GM18907 (cell line): ENCODE data around the gene FICD.

Source experiments
- ATAC-seq: cut with Tn5 transposase; IDR thresholded peaks from one replicate; pipeline ENCODE4 v1.9.1; 2021; ENCODE audit warnings: mild to moderate bottlenecking, moderate library complexity; ENCODE audit not compliant: unreplicated experiment

Gene FICD

DNA sequence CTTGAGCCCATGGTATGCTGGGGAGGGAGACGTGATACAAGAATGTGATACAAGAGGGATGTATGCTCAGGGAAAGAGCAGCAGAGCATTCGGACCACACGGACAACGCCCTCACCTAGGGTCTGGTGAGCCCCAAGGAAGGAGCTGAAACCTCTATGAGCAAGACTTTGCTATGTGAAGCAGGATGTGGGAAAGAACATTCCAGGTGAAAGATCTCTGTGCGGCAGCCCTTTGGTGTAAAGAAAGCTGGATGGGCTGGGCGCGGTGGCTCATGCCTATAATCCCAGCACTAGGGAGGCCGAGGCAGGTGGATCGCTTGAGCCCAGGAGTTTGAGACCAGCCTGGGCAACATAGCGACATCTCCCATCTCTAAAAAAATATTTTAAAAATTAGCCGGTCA is 16.9 kb upstream of the FICD start:
- no peak for ATAC-seq

DNA sequence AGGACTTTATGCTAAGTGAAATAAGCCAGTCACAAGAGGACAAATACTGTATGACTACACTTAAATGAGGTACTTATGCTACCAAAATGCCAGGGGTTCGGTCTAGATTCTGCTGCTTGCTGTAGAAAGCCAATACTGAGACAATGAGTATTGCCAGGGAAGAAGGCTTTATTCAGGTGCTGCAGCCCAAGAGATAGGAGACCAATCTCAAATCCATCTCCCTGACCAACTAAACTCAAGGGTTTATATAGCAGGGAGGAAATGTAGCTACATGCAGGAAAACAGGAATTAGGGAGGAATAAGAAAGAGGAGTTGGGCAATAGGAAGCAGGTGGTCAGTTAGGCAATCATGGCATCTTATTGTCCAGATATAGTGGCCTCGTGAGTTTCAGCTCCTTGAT is 12.2 kb upstream of the FICD start:
- ATAC-seq: no peak

DNA sequence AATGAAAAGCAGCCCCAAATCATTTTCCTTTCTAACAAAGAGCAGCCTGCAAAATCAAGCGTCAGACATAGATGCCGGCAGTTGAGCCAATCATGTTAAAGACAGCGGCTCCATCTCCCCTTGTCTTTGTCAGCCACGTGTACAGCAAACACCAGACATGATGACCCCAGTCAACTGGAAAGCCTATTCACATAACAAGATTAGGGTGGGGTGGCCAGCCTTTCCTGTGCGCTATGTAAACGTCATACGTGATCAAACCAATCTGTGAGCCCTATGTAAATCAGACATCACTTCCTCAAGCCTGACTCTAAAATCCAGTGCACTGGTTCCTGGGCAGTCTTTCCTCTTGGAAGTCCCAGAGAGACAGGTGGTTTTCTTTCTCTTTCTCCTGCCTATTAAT is 9.9 kb upstream of the FICD start:
- ATAC-seq: no peak

- ATAC-seq: no peak
Observed at GRCh38 chr12:108507971-108508642, 7.0 kb upstream of the FICD start.

GRCh38 chr12:108509806-108510205 is 5.3 kb upstream of the FICD start:
- ATAC-seq: no peak

GRCh38 chr12:108510836-108511235 is 4.2 kb upstream of the FICD start:
- no peak for ATAC-seq

- ATAC-seq: no peak
Observed at GRCh38 chr12:108511633-108512540, 3.2 kb upstream of the FICD start.

DNA sequence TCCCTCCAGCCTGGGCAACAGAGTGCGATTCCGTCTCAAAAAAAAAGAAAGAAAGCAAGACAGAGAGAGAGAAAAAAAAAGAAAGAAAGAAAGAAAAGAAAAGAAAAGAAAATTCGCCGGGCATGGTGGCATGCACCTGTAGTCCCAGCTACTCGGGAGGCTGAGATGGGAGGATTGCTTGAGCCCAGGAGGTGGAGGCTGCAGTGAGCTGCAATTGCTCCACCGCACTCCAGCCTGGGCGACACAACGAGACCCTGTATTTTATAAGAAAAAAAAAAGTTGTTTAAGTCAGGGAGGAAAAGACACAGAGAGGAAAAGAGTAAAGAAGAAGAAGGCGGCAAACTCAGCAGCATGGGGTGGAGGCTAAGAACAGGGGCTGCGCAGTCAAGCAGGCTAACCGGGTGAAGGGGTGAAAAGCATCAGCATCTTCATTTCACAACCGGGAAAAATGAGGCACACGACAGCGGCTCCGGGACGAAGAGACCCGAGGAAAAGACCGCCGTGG is 557 bp upstream of the FICD start:
- ATAC-seq: no peak

DNA sequence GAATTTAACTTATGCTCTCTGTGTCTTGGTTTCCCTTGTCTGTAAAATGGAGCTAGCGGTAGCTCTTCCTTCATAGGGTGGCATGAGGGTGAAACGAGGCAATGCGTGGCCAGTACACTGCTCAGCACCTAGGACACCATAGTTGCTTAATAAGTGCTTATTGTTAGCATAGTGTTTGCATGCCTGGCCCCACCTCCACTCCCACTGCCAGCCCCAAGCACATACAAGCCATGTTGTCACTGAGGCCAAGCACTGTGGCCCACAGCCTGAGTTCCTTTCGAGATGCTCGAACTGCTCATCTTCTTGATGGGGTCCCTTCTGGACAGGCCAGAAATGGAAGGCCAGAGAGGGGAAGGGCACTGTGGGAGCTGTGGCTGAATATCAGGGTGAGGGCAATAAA is 839 bp downstream of the FICD start:
- no peak for ATAC-seq

GRCh38 chr12:108516511-108517275 is 1.6 kb downstream of the FICD start:
- ATAC-seq: no peak

GRCh38 chr12:108517288-108518100 is 2.4 kb downstream of the FICD start:
- no peak for ATAC-seq

DNA sequence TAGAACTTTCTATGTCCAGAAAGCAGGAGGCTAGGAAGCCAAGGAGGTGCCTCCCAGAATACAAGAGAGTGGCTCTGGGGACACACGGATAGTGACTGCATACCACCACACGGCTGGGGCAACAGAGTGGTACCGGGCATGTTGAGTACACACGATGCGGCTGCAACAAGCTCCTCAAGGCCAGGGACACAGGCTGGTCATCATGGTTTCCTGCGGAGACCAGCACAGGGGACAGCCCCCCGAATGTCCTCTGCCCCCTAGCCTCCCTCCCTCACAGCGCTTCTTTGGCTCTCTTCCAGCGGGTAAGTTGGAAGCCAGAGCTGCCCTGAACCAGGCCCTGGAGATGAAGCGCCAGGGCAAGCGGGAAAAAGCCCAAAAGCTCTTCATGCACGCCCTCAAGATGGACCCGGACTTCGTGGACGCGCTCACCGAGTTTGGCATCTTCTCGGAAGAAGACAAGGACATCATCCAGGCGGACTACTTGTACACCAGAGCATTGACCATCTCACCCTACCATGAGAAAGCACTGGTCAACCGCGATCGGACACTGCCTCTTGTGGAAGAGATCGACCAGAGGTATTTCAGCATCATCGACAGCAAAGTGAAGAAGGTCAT is 3.1 kb downstream of the FICD start:
- no peak for ATAC-seq

DNA sequence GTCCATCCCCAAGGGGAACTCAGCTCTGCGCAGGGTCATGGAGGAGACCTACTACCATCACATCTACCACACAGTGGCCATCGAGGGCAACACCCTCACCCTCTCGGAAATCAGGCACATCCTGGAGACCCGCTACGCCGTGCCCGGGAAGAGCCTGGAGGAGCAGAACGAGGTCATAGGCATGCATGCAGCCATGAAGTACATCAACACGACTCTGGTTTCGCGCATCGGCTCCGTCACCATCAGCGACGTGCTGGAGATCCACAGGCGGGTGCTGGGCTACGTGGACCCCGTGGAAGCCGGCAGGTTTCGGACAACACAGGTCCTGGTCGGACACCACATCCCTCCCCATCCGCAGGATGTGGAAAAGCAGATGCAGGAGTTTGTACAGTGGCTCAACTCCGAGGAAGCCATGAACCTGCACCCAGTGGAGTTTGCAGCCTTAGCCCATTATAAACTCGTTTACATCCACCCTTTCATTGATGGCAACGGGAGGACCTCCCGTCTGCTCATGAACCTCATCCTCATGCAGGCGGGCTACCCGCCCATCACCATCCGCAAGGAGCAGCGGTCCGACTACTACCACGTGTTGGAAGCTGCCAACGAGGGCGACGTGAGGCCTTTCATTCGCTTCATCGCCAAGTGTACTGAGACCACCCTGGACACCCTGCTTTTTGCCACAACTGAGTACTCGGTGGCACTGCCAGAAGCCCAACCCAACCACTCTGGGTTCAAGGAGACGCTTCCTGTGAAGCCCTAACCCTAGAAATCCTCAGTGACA is 3.8 kb downstream of the FICD start:
- no peak for ATAC-seq

DNA sequence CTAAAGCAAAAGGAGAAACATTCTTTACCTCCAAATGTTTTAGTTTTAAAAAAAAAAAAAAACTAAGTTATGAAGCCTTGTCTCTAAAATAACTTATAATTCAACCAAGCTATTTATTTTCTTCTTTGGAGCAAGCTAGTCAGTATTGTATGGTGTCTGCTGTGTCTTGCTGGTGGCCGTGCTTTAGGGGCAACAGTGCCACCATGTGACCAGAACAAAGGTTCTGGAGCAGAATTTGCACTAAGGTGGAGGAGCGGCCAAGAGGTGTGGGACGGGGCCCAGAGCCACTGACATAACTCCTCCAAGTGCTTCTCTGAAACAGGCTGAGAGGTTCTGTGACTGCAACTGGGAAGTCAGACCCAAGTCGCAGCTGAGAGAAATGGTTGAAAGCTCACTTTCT is 4.5 kb downstream of the FICD start:
- no peak for ATAC-seq

- ATAC-seq: no peak
Observed at GRCh38 chr12:108523365-108523764, 8.3 kb downstream of the FICD start.

DNA sequence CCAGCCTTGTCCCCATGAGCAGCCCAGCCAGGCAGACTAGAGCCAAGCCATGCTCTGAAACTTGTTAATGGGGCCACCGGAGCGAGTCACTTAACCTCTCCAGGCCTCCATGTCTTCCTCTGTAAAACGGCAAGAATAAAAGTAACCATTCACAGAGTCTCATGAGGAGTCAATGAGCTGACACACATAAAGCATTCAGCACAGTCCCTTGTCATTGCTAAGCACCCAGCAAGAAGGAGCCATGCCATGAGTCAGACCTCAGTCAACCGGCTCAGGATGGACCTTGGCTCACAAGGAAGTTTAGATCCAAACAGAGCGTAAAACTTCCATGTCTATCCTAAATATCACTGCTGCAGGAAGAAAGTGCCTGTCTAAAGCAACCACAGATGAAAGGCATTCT is 10.6 kb downstream of the FICD start:
- ATAC-seq: no peak

DNA sequence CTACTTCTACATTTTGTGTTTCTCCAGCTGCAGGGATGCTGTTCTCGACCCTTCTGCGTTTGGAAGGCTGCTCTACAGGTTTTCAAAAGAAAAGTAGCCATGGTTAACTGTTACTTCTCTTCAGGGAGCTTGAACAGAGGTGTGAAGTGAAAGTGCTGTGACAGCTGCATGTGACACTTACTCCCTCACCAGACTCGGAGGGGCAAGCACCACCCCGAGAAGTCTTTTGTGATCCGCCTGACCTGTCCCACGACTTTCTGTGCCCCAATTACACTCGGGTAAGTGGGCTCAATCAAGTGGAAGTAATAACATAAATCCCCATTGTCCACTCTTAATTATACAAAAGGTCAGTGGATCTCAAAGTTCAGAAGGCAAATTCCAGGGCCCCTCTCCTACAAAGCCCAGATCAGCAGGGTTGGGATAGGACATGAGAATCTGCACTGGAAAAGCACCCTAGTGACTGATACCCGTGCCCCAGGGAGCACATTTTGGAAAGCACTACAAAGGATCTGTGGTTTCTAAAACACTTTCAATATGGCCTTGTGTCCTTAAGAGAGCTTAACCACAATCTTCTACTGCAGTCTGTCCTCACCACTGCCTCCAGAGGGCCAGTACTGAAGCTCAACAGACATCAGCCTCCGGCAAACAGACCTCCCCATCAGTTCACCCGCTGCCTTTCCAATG is 11.5 kb downstream of the FICD start:
- no peak for ATAC-seq

DNA sequence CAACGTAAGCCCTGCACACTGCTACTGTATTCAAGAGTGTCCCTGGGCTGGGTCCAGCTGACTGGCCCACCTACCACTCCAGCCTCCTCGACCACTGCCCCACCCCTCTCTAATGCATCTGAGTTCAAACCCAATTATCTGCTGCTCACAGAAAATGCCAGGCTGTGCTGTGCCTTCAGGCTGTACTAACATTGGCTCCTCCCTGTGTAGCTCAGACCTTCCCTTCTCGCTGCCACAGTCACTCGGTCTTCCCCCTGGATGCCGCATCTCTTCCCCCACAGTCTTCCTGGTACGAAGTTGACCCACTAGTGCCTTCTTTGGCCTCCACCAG is 12.1 kb downstream of the FICD start:
- no peak for ATAC-seq

DNA sequence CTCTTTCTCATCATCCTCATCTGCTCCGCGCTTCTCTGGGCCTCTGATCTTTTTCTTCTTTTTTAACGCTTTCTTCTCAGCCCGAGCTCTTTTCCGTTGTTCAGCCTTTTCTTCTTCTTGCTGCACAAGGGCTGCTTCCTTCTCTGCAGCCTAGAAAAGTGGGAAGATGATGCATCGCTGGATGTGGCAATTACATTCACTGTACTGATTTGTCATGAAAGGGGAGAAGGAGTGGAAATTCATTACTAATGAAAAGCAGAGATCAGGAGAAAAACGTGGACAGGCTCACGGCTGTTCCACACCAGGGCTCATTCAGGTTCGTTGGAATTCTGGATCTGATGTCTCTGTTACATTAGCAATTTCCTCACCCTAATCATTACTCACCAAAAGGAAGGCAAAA is 15.1 kb downstream of the FICD start:
- ATAC-seq: no peak
